Hematopoietic multipotent progenitor cell (in vitro differentiated cells): ENCODE results near the gene HIC1. TPM values are rescaled to one million over a fixed set of nuclear protein-coding genes. Genes with fewer than 3 reads are reported as not detected.

Experiments used
- DNase-seq, 3 donors: peaks; one replicate each; pipeline ENCODE4 v3.0.0-alpha.2; 2011 to 2015; ENCODE audit warnings: low read depth in 2 of 3, low spot score in 2 of 3
- total RNA-seq: library from RNA; depleted of rRNA; stranded (reverse); fragments of >200 nt; gene quantifications from one replicate; pipeline ENCODE4 v1.2.3, GENCODE V29; 2012

HIC1 gene
- total RNA-seq, 1 donor, result 5.4 TPM

DNA sequence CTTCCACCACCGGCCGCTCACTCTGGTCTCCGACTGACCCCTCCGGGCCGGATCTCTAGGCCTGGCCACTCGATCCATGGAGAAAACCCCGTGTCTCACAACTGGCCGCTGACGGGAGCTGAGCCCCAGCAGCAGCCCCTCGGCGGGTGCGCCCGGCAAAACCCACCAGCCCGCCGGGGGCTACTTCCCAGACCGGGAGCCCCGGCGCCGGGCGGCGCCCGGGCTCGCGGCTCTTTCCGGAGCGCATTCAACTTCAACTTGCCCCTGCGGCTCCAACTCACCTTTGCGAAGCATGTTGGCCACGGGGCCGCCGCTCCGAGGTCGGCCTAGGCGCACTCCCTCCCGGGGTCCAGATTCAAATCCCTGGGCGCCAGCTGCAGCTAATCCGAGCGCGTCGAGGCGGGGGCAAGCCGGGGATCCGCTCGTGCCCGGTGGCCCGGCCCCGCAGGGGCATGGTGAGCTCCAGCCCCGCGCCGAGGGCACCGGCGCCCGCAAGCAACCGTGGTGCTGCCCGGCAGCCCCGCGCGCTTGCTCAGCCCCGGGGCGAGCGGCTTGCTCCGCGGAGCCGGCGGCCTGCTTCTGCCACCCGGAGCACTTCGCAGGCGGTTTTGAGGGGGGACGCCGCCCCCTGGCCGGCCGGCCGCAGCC lies 30.2 kb upstream of the HIC1 start:
- DNase-seq, result no peak

DNA sequence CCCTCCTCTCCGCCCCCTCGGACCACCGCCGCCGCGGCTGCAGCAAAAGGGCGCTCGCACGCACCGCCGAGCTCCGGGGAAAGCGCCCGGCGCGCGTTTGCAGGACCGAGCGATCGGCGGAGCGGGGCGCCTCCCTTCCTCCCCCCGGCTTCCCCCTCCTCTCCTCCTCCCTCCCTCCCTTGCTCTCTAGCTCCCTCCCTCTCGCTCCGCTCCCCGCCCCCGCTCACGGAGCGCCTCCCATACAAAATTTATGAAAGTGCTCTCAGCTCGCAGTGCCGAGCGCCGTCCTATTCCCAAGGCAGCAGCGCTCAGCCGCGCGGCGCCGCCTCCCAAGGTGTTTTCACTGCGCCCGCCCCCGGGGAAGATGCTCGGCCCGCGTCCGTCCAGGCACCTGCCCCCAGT lies 29.7 kb upstream of the HIC1 start, which contains the start of gene RTN4RL1:
RTN4RL1 (minus strand) TSS at position 115 of the 402 bp plus-strand sequence. CDS start 469 bp downstream, outside the sequence.
- peak; percentile 46 to 69 (median 59) for DNase-seq

DNA sequence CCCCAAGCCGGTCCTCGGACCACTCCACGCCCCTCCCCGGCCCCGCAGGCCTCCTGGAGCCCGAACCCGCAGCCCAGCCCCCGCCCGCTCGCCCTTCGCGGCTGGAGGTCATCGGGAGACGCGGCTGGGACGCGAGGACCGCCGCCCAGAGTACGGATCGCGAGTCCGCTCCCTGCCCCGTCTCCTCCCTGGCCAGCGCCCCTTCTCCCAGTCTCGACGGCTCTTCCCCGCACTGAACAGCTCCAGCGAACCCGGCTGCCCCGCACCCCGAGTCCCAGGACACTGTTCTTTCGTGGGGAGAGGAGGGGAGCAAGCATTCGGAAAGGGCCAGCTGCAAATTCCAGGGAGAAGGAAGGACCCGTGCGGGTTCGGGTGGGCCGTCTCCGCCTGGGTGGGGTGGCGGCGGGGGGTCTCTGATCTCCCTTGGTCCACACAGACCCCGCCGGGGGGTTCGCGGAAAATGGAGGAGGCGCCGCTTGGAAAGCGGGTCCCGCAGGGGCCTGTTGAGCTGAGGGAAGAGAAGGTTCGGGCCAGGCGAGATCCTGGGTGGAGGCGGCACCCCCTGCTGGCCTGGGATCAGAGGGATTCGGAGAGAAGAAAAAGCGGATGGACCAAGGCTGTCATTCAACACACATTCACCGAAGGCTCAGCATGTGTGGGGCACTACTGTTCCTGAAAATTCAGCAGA lies 29.1 kb upstream of the HIC1 start:
- DNase-seq, result peak in 2 of 3 donors; percentile 56 to 62

DNA sequence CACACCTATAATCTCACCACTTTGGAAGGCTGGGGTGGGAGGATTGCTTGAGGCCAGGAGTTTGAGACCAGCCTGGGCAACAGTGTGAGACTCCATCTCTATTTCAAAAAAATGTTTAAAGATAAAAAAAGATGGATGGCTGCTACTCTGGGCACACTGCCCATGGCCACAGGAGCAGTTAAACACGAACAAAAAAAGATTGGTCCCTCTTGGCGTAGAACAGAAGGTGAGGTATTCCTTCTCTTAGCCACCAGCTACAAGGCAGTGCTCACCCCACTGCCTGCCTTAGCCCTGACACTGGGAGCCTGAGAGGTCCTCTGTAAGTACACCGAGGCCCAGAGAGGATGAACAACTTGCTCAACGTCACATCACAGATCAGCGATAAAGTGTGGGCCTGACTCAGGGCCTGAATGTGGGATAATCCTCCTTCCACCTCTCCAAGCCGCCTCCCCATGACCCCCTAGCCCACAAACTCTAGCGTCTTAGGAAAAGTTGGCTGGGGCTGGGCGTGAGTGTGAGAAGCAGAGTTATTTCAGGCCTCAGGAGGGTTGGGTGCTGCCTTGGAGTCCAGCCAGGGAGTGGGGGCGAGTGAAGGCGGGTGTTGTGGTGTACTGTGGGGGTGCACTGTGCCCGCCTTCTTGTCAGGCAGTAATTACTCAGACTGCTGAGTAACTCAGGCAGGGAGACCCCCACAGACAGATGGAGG lies 27.2 kb upstream of the HIC1 start:
- DNase-seq, result no peak

DNA sequence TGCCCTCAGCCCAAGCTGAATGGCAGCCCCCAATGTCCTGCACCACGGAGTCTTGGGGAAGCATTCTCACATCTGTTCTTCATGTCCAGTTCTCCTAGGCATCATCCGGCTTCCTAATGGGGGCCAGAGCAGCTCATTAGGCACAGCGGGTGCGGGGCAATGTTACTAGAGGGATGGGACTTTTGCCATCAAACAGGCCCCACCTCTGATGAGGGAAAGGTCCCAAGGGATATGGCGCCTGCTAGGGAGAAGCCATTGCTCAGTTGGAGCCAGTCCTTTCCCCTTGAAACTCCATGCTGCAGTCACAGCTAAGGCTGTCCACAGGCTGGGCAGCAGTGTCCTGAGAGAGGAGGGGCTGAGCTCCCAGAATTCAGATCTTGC lies 26.7 kb upstream of the HIC1 start:
- no peak for DNase-seq

DNA sequence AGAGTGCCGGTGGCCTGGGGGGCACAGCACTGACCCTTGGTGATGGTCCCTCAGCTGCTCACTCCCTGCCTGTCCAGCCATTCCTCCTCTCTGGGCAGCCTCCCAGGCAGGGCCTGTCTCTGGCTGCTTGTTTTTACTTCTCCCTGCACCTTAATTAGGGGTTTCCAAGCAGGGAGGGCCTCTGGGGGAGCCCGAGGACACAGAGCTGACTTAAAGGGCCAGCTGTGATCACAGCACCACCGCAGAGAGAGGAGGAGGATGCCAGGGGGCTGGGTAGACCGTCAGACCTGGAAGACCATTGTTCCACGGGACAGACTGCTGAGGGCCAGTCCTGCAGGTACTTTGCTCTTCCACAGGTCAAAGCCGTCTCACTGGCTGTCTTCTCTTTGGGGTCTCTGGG lies 26.2 kb upstream of the HIC1 start:
- DNase-seq, result peak in 1 of 3 donors; percentile 40

DNA sequence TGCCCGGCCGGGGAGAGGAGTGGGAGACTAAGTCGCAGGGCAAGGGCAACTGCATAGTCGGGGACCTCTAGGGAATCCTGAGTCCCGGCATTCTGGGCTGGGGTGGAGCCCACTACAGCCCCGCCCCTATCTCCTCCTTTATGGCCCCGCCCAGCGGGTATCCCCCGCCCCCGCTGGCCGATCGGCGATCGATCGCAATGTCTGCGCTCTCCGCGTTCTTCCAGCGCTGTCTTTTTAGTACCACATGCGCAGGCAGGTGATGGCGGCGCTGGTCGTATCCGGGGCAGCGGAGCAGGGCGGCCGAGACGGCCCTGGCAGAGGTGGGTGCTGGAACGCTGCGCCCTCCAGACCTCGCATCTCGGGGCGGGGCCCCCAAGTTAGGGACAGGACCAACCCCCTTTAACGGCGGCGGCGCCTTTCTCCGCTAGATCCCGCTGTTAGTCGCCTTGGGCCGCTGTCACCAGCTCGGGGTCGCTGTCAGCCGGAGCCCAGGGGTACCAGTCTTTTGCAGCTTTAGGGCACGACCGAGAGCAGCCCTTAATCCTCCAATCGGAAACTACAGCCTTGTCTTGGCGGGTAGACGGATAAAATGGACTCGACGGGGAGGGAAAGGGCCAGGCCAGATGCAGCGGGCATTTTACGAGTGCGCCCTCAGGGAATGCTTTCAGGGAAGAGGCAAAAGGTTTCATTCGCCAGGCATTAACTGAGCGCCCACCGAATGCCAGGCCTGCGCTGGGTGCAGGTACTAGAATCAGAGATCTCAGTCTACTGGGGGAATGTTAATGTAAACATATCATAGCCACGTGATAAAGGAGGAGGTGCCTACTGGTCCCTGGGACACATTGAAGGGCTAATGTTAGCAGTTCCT lies 24.8 kb upstream of the HIC1 start, which contains the start of gene DPH1:
DPH1 (plus strand) TSS at position 243 of the 868 bp plus-strand sequence; CDS start at position 260, 17 bp downstream.
- peak; percentile 62 to 88 (median 86) for DNase-seq

DNA sequence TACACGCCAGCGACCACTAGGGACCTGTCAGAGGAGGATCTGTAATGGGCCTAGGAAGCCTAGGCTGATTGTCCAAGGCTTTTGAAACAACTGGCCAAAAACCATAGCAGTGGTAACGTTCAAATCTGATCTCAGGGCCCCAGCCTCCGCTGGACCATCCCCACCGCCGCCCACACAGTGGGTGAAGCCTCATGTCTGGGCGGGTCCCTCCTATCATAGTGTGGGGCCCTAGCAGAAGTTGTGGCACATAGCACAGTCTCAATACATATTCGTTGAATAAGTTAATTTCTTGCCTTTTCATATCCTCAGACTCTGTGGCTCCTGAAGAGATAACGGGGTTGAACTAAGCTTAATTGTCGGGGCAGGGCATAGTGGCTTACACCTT lies 24.1 kb upstream of the HIC1 start:
- no peak for DNase-seq

DNA sequence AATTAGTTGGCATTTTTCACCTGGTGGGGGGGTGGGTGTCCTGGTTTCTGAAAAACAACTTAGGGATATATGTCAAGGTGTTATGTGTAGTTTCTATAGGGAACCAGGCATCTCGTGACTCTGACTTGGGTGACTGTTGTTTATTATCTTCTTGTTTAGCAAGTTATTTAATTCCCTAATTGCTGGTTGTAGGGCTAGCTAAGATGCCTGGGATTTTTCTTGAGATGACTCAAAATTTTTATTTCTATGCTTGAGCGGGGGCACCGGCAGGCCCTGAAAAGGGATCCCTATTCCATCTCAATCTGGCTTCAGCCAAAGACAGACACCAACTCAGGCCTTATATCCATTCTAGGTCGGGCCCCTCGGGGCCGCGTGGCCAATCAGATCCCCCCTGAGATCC lies 21.8 kb upstream of the HIC1 start:
- DNase-seq, result no peak

DNA sequence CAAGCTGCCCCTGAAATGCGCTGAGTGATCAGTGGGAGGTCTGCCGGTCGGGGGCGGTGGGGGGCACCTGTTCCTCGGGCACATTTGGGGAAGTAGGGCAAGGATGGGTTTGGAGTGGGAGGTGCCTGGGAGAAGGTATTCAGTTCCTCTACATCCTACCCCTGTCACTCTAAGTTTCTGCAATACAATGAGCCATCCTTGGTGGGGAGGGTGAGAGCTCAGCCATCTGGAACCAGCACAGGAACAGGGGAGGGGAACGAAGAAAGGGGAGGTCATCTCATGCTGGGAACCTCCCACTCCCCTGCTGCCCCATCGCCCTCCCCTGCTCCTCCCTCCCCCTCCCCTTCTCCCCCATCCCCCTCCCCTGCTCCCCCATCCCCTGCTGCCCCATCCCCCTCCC lies 20.7 kb upstream of the HIC1 start:
- no peak for DNase-seq

DNA sequence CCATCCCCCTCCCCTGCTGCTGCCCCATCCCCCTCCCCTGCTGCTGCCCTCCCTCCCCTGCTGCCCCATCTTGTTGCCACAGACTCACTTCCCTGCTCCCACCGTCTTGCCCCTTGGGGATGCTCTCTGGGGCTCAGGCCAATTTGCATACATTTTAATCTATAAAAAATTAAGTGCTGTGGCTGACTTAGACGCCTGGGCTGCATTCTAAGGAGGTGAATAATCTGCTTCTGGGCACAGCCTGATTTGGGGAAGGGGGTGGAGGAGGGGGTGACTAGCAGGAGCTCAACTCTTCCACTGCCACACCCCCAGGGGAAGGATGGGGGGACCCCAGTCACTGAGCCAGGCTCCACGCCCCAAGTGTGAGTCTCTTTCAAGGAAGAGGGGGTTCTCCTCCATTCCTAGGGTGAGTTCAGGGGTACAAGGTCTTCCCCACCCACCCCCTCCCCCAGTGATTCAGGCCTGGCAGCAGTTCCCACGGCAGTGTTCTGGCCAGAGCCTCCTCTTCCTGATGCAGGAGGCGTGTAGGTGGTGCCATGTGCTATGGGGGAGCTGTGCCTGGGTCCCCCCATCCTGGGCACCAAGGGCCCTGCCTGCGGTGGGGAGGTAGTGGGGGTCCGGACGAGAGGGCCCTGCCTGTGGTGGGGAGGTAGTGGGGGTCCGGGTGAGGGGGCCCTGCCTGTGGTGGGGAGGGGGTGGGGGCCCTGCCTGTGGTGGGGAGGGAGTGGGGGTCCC lies 19.9 kb upstream of the HIC1 start:
- no peak for DNase-seq

DNA sequence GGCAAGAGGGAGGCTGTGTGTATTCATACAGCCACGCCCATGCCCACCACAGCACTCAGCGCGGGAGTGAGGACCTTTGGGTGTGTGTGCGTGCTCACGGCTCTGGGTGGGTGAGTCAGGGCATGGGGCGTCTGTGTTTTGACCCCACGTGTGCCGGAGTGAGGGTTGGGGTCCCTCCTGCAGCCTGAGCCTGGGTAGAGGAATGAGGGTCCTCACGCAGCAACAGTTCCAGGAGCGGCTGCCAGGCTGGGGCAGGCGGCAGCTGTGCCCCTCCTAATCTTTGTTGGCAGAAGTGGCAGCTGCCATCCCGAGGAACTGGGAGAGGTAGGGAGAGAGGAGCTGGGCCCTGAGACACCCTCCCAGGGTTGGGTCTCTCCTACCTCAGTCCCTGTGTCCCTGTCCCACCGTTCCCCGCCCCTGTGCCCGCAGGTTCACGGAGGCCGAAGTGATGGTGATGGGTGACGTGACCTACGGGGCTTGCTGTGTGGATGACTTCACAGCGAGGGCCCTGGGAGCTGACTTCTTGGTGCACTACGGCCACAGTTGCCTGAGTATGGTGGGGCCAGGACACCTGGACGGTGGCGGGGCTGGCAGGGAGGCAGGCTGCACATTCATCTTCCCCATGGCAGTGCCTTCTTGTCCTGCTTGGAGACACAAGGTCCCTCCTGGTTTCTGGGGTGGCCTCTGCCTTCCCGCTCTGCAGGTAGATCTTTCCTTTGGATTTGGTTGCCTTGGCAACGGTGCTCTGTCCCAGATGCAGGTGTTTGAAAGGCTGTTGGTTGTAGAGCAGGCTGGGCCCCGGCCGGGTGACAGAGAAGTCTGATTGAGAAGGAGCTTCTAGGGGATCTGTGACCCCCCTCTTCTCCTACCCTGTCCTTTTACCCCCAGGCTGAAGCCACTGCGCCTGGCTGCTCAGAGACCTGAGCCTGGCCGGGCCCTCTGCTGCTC lies 19.1 kb upstream of the HIC1 start:
- no peak for DNase-seq

DNA sequence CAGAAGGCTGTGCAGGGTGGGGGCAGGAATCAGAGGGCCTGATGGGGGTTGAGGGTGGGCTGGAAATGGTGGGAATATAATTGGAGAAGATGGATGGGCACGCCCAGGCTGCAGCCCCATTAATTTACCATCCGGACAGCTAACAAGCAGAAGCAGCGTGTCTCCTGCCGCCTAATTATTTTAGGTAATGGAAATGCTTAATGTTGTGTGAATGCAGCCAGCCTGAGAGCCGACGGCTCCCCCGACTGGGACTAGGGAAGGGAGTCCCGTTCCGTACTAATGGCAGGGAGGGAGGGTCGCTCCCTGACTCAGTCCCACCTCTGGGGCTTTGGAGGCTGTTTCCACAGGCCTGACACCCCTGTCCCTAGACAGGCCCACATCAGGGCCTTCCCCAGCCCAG lies 17.7 kb upstream of the HIC1 start:
- no peak for DNase-seq

DNA sequence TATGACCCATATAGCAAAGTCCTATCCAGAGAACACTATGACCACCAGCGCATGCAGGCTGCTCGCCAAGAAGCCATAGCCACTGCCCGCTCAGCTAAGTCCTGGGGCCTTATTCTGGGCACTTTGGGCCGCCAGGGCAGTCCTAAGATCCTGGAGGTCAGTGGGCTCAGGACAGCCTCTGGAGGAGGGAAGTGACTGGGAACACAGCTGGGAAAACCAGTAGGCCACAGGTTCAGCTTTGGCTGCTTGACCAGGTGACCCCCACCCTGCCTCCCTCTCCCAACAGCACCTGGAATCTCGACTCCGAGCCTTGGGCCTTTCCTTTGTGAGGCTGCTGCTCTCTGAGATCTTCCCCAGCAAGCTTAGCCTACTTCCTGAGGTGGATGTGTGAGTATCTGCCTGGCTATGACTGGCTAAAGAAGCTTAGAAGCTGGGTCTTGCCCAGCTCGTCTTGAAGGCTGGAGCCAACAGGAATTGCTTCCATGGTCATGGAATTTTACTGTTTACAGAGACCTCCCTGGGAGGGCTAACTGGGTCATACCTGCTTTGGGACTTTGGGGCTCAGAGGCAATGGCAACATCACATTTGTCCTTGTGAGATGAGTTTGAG lies 14.6 kb upstream of the HIC1 start:
- no peak for DNase-seq

DNA sequence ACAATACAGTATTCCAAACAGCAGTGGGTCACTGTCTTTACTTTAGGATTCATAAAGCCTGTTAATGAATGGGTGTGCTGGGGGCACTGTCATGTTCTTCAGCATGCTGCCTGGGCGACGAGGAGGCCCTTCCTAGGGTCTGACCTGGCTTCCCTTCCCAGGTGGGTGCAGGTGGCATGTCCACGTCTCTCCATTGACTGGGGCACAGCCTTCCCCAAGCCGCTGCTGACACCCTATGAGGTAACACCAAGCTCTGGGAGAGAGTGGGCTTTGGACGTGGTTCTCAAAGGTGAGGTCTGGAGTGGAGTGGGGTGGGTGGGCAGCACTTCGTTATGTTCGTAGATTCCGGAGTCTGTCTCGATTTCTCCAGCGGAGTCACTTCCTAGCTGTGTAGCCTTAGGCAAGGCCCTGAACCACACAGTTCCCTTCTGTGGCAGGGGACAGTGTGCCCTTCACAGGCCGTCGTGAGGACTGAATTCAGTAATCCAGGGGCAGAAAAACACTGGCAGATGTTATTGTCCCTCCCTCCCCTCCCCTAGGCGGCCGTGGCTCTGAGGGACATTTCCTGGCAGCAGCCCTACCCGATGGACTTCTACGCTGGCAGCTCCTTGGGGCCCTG lies 13.9 kb upstream of the HIC1 start:
- DNase-seq, result no peak

DNA sequence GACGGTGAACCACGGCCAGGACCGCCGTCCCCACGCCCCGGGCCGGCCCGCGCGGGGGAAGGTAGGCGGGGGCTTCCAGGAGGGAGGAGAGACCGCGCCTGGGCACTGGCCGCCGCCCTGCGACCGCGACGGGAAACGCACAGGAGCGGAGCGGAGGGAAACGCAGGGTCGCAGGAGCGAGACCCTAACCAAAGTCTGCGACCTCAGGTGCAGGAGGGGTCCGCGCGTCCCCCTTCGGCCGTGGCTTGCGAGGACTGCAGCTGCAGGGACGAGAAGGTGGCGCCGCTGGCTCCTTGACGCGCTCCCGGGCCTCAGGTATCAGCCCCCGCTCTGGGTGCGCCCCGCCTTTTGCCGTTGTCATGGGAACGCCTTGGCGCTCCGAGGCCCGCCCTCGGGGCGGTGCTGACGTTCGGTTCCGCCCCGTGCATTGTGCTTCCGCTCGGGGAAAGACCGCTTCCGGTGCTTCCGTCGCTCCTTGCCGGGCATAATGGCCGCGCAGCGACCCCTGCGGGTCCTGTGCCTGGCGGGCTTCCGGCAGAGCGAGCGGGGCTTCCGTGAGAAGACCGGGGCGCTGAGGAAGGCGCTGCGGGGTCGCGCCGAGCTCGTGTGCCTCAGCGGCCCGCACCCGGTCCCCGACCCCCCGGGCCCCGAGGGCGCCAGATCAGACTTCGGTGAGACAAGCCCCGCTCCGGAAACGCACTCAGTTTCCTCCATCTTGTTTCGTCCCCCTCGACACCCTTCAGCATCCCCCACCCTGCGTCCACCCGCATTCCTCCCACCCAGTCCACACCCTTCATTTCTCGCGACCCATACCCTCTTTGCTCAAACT lies 13.1 kb upstream of the HIC1 start, which contains the start of gene OVCA2:
OVCA2 (plus strand) TSS at position 462 of the 829 bp plus-strand sequence; CDS start at position 488, 26 bp downstream.
- peak; percentile 93 to 97 (median 96) for DNase-seq

DNA sequence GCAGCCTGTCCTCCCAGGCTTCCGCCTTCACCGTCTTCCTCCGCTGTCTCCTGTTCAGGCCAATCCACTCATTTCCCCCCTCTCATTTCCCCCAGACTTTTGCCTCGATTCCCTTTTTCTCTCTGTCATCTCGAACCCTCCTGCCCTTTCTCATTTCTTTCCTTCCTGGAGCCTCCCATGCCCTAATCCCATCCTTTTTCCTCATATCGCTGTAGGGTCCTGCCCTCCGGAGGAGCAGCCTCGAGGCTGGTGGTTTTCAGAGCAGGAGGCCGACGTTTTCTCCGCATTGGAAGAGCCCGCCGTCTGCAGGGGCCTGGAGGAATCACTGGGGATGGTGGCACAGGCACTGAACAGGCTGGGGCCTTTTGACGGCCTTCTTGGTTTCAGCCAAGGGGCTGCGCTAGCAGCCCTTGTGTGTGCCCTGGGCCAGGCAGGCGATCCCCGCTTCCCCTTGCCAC lies 12.5 kb upstream of the HIC1 start:
- peak in 1 of 3 donors; percentile 53 for DNase-seq
